IMR-90 (cell line): ENCODE data around the gene KCNAB1.
"Not testable (repeated sequence)": the region's sequence is repeated elsewhere in the genome, so short reads cannot be mapped to it uniquely, and the experiment has no call there.

Experiments
- CHD1 ChIP-seq: IDR thresholded peaks from 2 replicates; pipeline ENCODE4 v1.6.1; 2012; ENCODE audit warnings: low read depth, low read length, improper control_type of control experiment
- MAFK ChIP-seq: IDR thresholded peaks from 2 replicates; pipeline ENCODE4 v1.6.1; 2012; ENCODE audit warnings: low read depth, low read length, improper control_type of control experiment
- MAZ ChIP-seq: IDR thresholded peaks from 2 replicates; pipeline ENCODE4 v1.6.1; 2012; ENCODE audit warnings: low read depth, mild to moderate bottlenecking, low read length, improper control_type of control experiment, moderate library complexity, borderline replicate concordance
- MXI1 ChIP-seq: IDR thresholded peaks from 2 replicates; pipeline ENCODE4 v1.6.1; 2012; ENCODE audit warnings: low read depth, mild to moderate bottlenecking, low read length, moderate library complexity, borderline replicate concordance
- POLR2A ChIP-seq: IDR thresholded peaks from 2 replicates; pipeline ENCODE4 v1.6.1; 2012; ENCODE audit warnings: mild to moderate bottlenecking, low read depth, low read length
- RAD21 ChIP-seq: IDR thresholded peaks from 2 replicates; pipeline ENCODE4 v1.6.1; 2012; ENCODE audit warnings: low read length, improper control_type of control experiment
- SMC3 ChIP-seq: fragments of 150-350 bp; IDR thresholded peaks from 2 replicates; pipeline ENCODE4 v1.6.1; 2016; ENCODE audit warnings: low read depth, mild to moderate bottlenecking, antibody characterized with exemption, low read length, moderate library complexity
- TF ChIP-seq, protein P1 (sequence below): conservative IDR thresholded peaks from 2 replicates; pipeline ENCODE4 v1.5.1; 2012; ENCODE audit warnings: mild to moderate bottlenecking, low read depth, low read length, improper control_type of control experiment
- TF ChIP-seq, protein P2 (sequence below): fragments of 150-350 bp; IDR thresholded peaks from 2 replicates; pipeline ENCODE4 v1.6.1; 2016; ENCODE audit warnings: low read depth, mild to moderate bottlenecking, low read length, moderate library complexity, borderline replicate concordance
- TF ChIP-seq, protein P3 (sequence below): fragments of 150-350 bp; IDR thresholded peaks from 2 replicates; pipeline ENCODE4 v1.6.1; 2017; ENCODE audit warnings: mild to moderate bottlenecking, antibody characterized with exemption, low read length, low read depth

DNA sequence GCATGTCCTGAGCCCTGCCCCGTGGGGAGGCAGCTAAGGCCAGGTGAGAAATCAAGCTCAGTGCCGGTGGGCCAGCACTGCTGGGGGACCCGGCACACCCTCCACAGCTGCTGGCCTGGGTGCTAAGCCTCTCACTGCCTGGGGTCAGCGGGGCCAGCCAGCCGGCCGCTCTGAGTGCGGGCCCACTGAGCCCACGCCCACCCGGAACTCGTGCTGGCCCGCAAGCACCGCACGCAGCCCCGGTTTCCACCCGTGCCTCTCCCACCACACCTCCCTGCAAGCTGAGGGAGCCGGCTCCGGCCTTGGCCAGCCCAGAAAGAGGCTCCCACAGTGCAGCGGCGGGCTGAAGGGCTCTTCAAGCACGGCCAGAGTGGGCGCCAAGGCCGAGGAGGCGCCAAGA lies 103.7 kb downstream of the KCNAB1 start:
- not testable (repeated sequence) for TF ChIP-seq POLR2A, MAFK, RAD21, CHD1, MAZ, SMC3, MXI1
- TF ChIP-seq, protein P1, sequence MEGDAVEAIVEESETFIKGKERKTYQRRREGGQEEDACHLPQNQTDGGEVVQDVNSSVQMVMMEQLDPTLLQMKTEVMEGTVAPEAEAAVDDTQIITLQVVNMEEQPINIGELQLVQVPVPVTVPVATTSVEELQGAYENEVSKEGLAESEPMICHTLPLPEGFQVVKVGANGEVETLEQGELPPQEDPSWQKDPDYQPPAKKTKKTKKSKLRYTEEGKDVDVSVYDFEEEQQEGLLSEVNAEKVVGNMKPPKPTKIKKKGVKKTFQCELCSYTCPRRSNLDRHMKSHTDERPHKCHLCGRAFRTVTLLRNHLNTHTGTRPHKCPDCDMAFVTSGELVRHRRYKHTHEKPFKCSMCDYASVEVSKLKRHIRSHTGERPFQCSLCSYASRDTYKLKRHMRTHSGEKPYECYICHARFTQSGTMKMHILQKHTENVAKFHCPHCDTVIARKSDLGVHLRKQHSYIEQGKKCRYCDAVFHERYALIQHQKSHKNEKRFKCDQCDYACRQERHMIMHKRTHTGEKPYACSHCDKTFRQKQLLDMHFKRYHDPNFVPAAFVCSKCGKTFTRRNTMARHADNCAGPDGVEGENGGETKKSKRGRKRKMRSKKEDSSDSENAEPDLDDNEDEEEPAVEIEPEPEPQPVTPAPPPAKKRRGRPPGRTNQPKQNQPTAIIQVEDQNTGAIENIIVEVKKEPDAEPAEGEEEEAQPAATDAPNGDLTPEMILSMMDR = not testable (repeated sequence)
- TF ChIP-seq, protein P2, sequence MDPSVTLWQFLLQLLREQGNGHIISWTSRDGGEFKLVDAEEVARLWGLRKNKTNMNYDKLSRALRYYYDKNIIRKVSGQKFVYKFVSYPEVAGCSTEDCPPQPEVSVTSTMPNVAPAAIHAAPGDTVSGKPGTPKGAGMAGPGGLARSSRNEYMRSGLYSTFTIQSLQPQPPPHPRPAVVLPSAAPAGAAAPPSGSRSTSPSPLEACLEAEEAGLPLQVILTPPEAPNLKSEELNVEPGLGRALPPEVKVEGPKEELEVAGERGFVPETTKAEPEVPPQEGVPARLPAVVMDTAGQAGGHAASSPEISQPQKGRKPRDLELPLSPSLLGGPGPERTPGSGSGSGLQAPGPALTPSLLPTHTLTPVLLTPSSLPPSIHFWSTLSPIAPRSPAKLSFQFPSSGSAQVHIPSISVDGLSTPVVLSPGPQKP = not testable (repeated sequence)
- TF ChIP-seq, protein P3, sequence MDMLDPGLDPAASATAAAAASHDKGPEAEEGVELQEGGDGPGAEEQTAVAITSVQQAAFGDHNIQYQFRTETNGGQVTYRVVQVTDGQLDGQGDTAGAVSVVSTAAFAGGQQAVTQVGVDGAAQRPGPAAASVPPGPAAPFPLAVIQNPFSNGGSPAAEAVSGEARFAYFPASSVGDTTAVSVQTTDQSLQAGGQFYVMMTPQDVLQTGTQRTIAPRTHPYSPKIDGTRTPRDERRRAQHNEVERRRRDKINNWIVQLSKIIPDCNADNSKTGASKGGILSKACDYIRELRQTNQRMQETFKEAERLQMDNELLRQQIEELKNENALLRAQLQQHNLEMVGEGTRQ = not testable (repeated sequence)
